Panc1 (cell line): ENCODE measurements around the gene HACD3. TPM values are rescaled to one million over a fixed set of nuclear protein-coding genes. Genes with fewer than 3 reads are reported as not detected.
A peak's percentile ranks its signal among the peaks of the same experiment; 100 is the strongest.

ENCODE experiments used
- ATAC-seq: fragments of 200-7000 bp; cut with Tn5 transposase; 2 replicates; pipeline ENCODE4 v1.9.1; 2020; ENCODE audit warnings: mild to moderate bottlenecking, moderate library complexity
- BruUV-seq: library from RNA; stranded (reverse); fragments of 400-500 nt; replicated peaks from 2 replicates; lab custom pipeline; 2021; lab: Mats Ljungman, UMichigan
- CTCF ChIA-PET: fragments of 300-600 bp; sonication (Branson Sonifier 250); formaldehyde crosslinking; loops from one replicate; lab custom pipeline; 2022; ENCODE audit warnings: antibody characterized with exemption; lab: Charles Lee
- POLR2A ChIA-PET: fragments of 300-600 bp; sonication (Branson Sonifier 250); formaldehyde crosslinking; loops from one replicate; lab custom pipeline; 2022; ENCODE audit warnings: antibody characterized with exemption; lab: Charles Lee
- DNase-seq: peaks from one replicate; pipeline ENCODE4 v3.0.0-alpha.2; 2010; ENCODE audit warnings: low read depth, low spot score
- H3K27ac ChIP-seq: 2 replicates; pipeline ENCODE4 v1.5.1; 2011; ENCODE audit warnings: mild to moderate bottlenecking, low read length, inconsistent platforms
- H3K27me3 ChIP-seq: fragments of 200-500 bp; sonication (Bioruptor generic); 2 replicates; pipeline ENCODE4 v1.6.0; 2014; ENCODE audit warnings: low read length, inconsistent platforms; ENCODE audit not compliant: control insufficient read depth, insufficient read depth
- H3K36me3 ChIP-seq: fragments of 200-500 bp; sonication (Bioruptor generic); 2 replicates; pipeline ENCODE4 v1.5.1; 2014; ENCODE audit warnings: inconsistent platforms, mild to moderate bottlenecking, low read length, moderate library complexity; ENCODE audit not compliant: control insufficient read depth, insufficient read depth
- H3K4me1 ChIP-seq: 2 replicates; pipeline ENCODE4 v1.5.1; 2011; ENCODE audit warnings: inconsistent platforms, mild to moderate bottlenecking, low read length, moderate library complexity; ENCODE audit not compliant: control insufficient read depth, insufficient read depth
- H3K4me3 ChIP-seq, 2 experiments: 2 replicates each; pipeline ENCODE4 v1.5.1; 2011 to 2012; ENCODE audit warnings: low read depth in 2 of 2, low read length in 2 of 2, mild to moderate bottlenecking in 2 of 2, inconsistent platforms in 1 of 2, moderate library complexity in 1 of 2
- H3K9me3 ChIP-seq: fragments of 200-500 bp; sonication (Bioruptor generic); 2 replicates; pipeline ENCODE4 v1.5.1; 2014; ENCODE audit warnings: low read depth, mild to moderate bottlenecking, inconsistent platforms, low read length, moderate library complexity; ENCODE audit not compliant: control insufficient read depth, insufficient read depth
- CTCF ChIP-seq: fragments of 450-650 bp; IDR thresholded peaks from 2 replicates; pipeline ENCODE4 v1.5.1; 2017; ENCODE audit warnings: mild to moderate bottlenecking
- POLR2AphosphoS5 ChIP-seq: IDR thresholded peaks from 2 replicates; pipeline ENCODE4 v1.6.1; 2012; ENCODE audit warnings: mild to moderate bottlenecking, low read depth, low read length, moderate library complexity
- REST ChIP-seq, 2 experiments: IDR thresholded peaks; 2 replicates each; pipeline ENCODE4 v1.6.1; 2011 to 2012; ENCODE audit warnings: low read depth in 2 of 2, control low read depth in 1 of 2, low read length in 1 of 2, mild to moderate bottlenecking in 1 of 2, moderate library complexity in 1 of 2; ENCODE audit not compliant: insufficient read depth in 1 of 2
- SIN3A ChIP-seq: IDR thresholded peaks from 2 replicates; pipeline ENCODE4 v1.6.1; 2012; ENCODE audit warnings: low read depth, mild to moderate bottlenecking, low read length, moderate library complexity, borderline replicate concordance; ENCODE audit not compliant: insufficient read depth
- TCF7L2 ChIP-seq: IDR thresholded peaks from 2 replicates; pipeline ENCODE4 v1.6.1; 2011; ENCODE audit warnings: mild to moderate bottlenecking, low read depth, low read length, inconsistent platforms
- in situ Hi-C: cut with HindIII; loops from 2 replicates; pipeline ENCODE4 v1.10.0; 2016; ENCODE audit warnings: low sequenced_read_pairs, low pct_unique_long_range_greater_than_20kb
- intact Hi-C: fragments of 100-400 bp; cut with micrococcal nuclease; formaldehyde crosslinking; loops from one replicate; pipeline ENCODE4 v1.10.0; 2022; ENCODE audit not compliant: unreplicated experiment
- total RNA-seq: library from RNA; stranded (reverse); gene quantifications from one replicate; pipeline ENCODE4 v1.2.1, GENCODE V29; 2021; ENCODE audit not compliant: unreplicated experiment

Gene HACD3
- total RNA-seq, 1 experiment from 2014 or later: 83.2 TPM

- BruUV-seq: no TSS peak
- DNase-seq (no peak), ATAC-seq (no peak)
- Histone ChIP-seq H3K27me3 (no peaks in the 10 kb centered on the region), H3K4me3 (peak overlapping the region in 1 of 2 experiments; percentile 12; a peak in 1 of 4 replicates), H3K9me3 (no peaks in the 10 kb centered on the region), H3K27ac (peak overlapping the region; percentile 41), H3K36me3 (no peaks in the 10 kb centered on the region), H3K4me1 (peaks cover 29% of the 10 kb centered on the region)
- intact Hi-C loops: no loop called here
- TF ChIP-seq CTCF (no peak), SIN3A (no peak)
- POLR2A ChIA-PET: interaction anchor here (0.7 kb wide), 1 partner anchor 1167 kb away, joined by 4 read pairs; no protein-coding TSS in a partner anchor
- CTCF ChIA-PET: no interaction called here
- in situ Hi-C loops: no loop called here
Measured at GRCh38 chr15:65533057-65533756, 2.9 kb downstream of the HACD3 start.

- H3K9me3 ChIP-seq: no peaks in the 10 kb centered on the region
- TF ChIP-seq TCF7L2 (no peak), CTCF (no peak), POLR2AphosphoS5 (no peak), SIN3A (no peak), REST (IDR thresholded peaks at IDR 0.05; ENCODE audit: insufficient read depth in 1 of 2, low read depth in 2 of 2, low read length in 1 of 2) (no peak)
- no peak overlapping the region for H3K4me3 ChIP-seq
- no peak overlapping the region for H3K27ac ChIP-seq
- POLR2A ChIA-PET: no interaction called here
- H3K27me3 ChIP-seq: no peaks in the 10 kb centered on the region
- no TSS peak for BruUV-seq
- no peak for DNase-seq
- peaks cover 29% of the 10 kb centered on the region for H3K4me1 ChIP-seq
- in situ Hi-C loops: no loop called here
- intact Hi-C loops: no loop called here
- CTCF ChIA-PET: no interaction called here
- no peaks in the 10 kb centered on the region for H3K36me3 ChIP-seq
- ATAC-seq: no peak
Measured at GRCh38 chr15:65535192-65535591, 4.9 kb downstream of the HACD3 start.
